Glomerular visceral epithelial cell (primary cell): Measurements from ENCODE around the gene LRFN4.

Experiments used
- DNase-seq: peaks from one replicate; pipeline ENCODE4 v3.0.0-alpha.2; 2016; ENCODE audit errors: extremely low spot score

The LRFN4 gene

GRCh38 chr11:66870616-66871520, 14.0 kb downstream of the LRFN4 start:
- no peak for DNase-seq

GRCh38 chr11:66871521-66871901, 14.6 kb downstream of the LRFN4 start:
- DNase-seq = no peak

- no peak for DNase-seq
Observed at GRCh38 chr11:66874232-66874631, 17.4 kb downstream of the LRFN4 start.

GRCh38 chr11:66875378-66875777, 18.5 kb downstream of the LRFN4 start:
- no peak for DNase-seq

- no peak for DNase-seq
Observed at GRCh38 chr11:66877588-66878385, 20.9 kb downstream of the LRFN4 start.

- DNase-seq = no peak
Observed at GRCh38 chr11:66878474-66878873, 21.6 kb downstream of the LRFN4 start.

GRCh38 chr11:66879000-66879399, 22.1 kb downstream of the LRFN4 start:
- no peak for DNase-seq

GRCh38 chr11:66879583-66879982, 22.7 kb downstream of the LRFN4 start:
- no peak for DNase-seq

GRCh38 chr11:66879999-66880398, 23.1 kb downstream of the LRFN4 start:
- no peak for DNase-seq

GRCh38 chr11:66880496-66881450, 23.9 kb downstream of the LRFN4 start:
- DNase-seq = peak; percentile 75

- DNase-seq = no peak
Observed at GRCh38 chr11:66881451-66881835, 24.6 kb downstream of the LRFN4 start.

- no peak for DNase-seq
Observed at GRCh38 chr11:66881927-66882452, 25.1 kb downstream of the LRFN4 start.

GRCh38 chr11:66882561-66883015, 25.7 kb downstream of the LRFN4 start:
- no peak for DNase-seq

- DNase-seq = peak; percentile 39
Observed at GRCh38 chr11:66883016-66883965, 26.4 kb downstream of the LRFN4 start.

GRCh38 chr11:66884443-66884842, 27.6 kb downstream of the LRFN4 start:
- no peak for DNase-seq

- DNase-seq = no peak
Observed at GRCh38 chr11:66885469-66885868, 28.6 kb downstream of the LRFN4 start.

- no peak for DNase-seq
Observed at GRCh38 chr11:66885950-66886440, 29.1 kb downstream of the LRFN4 start.

GRCh38 chr11:66886671-66887221, 29.9 kb downstream of the LRFN4 start:
- DNase-seq = peak; percentile 67

GRCh38 chr11:66887526-66887925, 30.7 kb downstream of the LRFN4 start:
- no peak for DNase-seq

GRCh38 chr11:66888282-66888681, 31.4 kb downstream of the LRFN4 start:
- no peak for DNase-seq
